ENCODE measurements around the gene GDF11.

Gene GDF11

DNA sequence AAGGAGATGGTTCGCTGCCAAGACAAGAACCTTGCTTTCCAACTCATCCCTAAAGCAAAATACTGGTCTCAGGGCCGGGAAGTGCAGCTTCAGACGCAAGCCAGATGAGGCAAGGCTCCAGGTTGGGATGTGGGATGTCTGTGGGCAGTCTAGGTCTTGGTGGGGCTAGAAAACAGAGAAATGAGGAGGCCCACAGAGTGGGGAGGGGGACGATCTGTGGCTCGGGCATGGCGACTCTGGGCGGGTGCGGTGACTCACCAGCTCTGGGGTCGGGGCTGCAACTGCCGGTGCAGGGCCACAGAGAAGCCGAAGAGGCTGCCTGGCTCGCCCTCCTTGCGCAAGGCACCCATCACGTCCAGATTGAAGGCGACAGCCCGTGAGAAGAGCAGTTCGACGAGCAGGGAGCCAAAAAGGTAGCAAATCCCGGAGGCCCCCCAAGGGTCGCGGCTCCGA is 35.7 kb upstream of the GDF11 start:
- DNase-seq (ENCODE audit: low spot score) = no peak

DNA sequence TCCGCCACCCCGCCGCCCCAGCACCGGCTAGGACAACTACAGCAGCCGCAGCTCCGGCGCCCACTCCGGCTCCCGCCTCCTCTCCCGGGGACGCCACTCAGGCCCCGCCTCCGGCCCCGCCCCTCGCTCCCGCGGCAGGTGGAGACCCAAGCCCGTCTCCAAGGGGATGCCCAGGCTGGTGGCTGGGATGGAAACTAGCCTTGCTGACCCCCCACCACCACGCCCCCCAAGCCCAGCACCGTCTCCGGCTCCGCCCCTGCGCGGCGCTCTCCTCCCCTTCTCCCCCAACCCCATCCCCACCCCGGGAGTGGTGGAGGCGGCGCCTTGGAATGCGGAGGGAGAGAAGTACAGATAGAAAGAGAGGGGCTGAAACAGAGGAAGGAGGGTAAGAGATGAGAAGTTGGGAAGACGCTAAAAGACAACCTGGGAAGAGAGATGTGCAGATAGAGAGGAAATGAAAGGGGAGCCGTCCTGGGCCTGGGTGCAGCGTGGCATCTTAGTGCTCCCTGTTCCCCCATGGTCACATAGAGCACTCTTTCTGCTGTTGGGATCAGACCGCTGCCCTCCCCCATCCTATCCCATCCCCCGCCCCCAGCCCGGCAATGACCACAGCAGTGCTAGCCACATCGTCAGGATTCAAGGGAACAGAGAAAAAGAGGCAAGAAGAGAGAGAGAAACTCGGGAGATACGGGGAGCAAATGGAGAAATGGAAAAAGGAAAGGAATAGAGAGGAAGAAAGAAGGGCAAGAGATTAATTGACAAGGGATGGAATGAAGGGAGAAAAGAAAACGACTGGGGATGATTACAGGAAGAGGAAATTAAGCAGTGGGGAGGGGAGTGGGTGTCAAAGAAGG is 34.9 kb upstream of the GDF11 start, which contains the start of gene ITGA7:
Gene ITGA7 (minus strand): TSS at position 64 of the 854 bp plus-strand sequence. CDS start 222 bp downstream, outside the sequence.
- DNase-seq (ENCODE audit: low spot score) = peak; percentile 99

DNA sequence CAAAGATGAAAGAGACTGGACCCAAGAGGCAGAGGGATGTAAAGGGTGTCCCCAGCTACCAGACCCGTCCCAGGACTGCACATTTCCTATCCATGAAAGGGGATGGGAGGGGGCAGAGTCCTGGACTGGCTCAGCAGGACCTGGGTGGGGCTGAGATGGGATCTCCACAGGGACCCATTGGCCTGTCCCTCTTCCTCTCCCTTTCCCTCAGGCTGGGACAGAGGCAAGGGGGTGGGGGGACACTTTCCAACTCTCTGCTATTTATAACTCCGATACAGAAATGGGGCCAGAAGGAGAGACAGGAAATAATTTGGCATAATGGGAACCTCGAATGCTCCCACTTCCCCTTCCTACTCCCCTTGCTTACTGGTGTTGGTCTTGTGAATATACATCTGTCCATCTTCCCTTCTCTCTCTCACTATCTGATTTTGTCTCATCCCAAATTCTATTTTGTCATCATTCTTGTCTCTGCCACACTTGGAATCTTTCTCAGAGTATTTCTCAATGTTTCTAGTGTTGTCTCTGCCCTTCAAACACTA is 34.2 kb upstream of the GDF11 start:
- DNase-seq (ENCODE audit: low spot score) = no peak

DNA sequence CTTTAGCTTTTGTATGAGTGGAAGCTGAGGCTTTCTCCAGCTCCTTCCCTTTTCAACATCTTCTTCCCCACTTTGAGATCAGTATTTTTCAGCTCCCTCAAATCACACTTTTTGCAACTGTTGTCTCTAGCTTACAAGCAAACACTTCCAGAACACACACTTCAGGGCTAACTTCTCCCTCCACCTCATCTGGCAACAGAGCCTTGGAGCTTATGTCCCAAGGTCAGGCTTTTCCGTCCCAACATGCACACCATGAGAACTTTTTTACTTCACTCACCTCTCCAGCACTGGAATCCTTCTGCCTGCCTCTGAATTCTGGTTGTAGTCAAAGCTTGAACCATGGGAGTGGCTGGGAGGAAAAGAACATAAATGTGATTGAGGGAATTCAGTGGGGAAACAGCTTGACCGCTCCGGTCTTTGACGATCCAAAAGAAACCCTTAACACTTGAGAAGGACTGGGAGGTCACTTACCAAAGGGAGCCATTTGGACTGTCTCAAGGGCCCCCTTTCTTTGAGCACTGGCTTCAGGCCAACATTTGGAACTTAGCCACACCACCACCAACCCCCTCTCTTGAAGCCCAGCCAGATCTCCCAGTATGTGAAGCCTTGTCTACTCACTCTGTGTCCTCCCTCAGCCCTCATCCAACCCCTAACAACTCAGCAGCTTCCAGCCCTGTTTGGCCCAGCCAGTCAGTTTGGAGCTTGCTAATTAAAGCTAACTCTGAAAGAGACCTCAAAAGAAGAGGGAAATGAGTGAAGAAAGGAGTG is 31.0 kb upstream of the GDF11 start:
- no peak for DNase-seq (ENCODE audit: low spot score)

DNA sequence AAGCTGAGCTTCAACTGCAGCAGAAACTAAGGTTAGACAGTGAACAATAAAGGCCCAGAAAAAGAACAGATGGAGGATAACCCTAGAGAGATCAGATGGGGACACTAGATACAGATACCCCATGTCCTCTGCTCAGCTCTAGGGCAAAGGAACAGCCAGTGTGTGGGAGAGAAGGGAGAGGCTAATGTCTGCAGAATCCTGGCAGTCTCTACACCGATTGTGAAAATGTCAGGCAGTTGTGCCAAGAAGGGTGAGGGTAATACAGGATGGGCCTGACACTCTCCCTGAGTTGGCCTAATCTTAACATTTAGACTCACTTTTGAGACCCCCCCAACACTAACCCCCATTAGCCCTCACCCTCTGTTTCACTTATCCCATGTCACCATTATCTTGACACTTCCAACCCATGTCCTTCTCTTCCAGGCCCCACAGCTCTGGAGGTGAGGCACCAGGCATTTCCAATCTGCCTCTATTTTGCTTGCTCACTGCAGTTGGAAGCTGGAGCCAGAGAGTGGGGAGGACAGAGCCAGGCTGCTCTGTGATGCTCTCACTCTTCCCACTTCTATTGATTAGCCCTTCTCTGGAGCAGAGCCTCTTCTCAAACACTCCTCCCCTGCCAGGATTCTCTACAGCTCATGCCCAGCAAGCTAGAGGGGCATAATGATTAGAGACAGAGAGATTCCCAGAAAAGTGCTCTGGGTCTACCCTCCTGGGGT is 30.1 kb upstream of the GDF11 start:
- DNase-seq (ENCODE audit: low spot score) = no peak

DNA sequence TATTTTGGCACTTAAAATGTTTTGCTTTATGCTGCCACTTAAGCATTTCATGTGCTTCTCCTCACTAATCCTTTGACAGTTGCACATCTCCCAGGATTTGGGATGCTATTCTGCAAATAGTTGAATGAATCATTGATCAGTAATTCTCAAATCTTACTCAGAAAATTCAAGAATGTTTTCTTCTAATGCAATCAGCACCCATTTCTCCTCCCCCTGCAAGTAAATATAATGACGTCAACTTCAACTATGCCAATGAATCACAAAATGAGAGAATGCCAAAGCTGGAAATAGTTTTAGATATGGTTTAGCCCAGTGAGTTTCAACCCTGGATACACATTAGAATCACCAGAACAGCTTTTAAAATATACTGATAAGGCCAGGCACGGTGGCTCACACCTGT is 29.2 kb upstream of the GDF11 start:
- DNase-seq (ENCODE audit: low spot score) = no peak

DNA sequence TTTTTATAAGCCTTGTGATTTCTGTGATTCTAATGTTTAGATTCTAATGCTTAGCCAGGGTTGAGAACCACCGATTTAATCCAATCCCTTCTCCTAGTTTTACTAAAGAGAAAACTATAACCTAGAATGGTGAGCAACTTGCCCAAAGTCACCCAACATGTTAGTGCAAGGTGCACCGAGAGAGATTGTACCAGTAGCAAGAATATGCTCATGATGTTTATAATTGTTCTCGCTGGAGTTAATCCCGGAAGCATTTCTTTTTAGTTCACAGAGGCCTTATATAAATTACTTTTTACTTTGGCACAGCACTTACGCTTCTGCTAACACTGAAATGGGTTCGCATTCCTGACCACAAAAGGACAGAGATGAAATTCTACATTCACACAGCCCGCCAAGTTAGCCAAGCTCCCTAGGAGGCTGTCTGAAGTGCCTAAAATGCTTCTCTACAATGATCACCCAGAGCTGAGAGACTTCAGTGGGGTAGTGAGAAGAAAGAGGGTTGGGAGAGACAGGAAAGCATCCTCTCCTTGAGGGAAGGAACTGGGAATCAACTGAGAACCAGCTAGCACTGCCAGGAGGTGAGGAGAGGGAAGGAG is 27.7 kb upstream of the GDF11 start:
- no peak for DNase-seq (ENCODE audit: low spot score)

DNA sequence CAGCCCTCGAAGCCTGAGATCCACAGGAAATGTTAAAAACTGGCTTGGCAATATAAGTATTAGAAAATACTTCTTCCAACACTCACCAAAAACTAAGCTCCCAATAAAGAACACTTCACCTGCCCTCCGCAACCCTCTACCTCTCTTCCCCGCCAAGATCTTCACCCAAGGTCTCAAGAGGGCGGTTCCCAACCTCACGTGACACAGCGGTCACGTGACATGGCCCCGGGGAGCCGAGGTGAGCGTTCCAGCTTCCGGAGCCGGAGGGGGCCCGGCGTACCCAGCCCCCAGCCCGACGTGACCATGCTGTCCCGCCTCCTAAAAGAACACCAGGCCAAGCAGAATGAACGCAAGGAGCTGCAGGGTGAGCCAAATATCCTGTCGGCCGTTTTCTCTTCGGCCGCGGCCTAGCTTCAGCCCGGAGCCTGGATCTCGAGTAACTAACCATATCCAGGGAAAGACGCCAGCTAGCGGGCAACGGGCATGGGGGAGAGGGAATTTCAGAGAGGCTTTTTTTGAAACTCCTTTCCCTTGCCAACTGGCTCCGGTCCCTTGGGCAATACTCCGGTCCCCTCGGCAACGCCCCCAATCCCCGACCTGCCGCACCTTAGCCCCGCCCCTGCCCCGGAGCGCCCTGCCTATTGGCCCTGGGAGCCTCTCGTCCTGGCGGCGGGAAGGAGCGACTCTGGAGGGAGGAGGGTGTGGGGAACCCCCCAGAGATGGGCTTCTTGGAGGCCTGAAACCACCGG is 26.9 kb upstream of the GDF11 start, which contains the start of gene BLOC1S1:
Gene BLOC1S1 (plus strand): TSS at position 214 of the 749 bp plus-strand sequence. CDS start 6 bp downstream, at position 220.
- peak; percentile 98 for DNase-seq (ENCODE audit: low spot score)

DNA sequence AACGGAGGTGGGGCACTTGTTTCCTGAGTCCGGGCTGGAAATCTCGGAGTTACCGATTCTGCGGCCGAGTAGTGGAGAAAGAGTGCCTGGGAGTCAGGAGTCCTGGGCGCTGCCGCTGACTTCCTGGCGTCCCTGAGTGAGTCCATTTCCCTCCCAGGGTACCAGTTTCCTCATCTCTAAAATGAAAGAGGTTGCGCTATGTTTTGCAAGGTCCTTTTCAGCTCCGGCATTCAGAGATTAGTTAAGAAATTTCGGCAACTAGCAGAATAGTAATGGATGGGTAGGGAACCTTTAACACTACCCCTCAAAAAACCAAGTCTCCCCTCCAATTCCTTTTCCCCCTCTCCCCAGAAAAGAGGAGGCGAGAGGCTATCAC is 26.4 kb upstream of the GDF11 start:
- no peak for DNase-seq (ENCODE audit: low spot score)

DNA sequence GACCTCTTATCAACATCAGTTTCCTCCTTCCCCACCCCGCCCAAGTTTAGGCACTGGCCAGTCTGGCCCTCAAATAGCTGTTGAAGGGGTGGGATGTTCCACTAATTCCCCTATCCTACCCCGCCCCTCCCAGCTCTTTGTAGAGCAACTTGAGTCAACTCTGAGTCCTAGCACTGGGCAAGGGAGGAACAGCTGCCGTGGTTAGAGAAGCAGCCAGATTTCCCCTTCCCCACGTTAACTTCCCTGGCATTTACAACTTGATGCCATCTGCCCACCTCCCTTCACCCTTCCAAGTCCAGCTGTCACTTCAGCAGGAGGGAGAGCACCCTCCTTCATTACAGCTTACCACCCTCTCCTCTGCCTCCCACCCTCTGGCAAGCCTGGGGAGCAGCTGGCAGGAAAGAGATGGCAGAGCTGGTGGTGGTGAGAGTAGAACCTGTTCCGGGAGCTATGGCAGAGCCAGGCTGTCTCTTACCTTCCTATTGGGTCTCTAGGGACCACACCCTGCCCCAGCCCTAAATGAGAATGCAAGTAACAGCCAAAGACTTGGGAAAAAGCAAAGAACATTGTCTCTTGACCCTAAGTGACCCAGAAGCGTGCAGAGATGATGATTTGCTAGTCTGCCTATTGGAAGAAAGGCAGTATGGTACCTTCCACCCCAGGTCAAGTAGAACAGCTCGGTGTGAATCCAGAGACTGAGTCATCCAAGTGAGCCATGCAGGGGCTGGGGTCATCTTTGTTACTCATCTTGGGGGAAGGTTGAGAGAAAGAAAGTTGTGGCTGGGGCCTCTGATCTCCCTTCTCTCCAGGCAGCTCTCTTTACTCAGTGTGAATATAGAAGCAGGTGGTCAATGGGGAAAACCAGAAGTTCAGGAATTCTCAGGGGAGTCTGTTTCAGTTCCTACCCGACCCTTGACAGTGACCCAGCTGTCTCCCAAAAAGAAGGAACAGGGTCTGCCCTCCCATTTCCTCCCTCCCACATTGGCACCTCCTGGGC is 25.6 kb upstream of the GDF11 start:
- DNase-seq (ENCODE audit: low spot score) = no peak

DNA sequence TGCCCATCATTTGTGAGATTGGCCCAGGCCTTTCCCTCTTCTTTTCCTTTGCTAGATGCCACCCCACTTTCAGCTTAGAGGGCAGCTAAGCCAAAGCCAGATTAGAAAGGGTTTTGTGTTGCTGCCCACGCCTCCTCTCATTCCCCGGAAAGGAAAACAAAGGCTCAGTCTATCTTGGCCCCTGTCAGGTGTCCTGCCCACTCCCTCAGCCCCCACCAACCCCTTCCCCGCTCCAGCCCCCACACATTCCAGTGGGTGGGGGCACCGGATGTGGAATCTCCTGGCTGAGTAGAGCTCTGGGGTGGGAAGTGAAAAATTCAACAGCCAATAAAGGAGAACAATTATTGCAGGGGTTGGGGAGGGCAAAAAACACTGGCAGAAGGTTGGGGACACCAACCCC is 24.9 kb upstream of the GDF11 start:
- DNase-seq (ENCODE audit: low spot score) = peak; percentile 69

DNA sequence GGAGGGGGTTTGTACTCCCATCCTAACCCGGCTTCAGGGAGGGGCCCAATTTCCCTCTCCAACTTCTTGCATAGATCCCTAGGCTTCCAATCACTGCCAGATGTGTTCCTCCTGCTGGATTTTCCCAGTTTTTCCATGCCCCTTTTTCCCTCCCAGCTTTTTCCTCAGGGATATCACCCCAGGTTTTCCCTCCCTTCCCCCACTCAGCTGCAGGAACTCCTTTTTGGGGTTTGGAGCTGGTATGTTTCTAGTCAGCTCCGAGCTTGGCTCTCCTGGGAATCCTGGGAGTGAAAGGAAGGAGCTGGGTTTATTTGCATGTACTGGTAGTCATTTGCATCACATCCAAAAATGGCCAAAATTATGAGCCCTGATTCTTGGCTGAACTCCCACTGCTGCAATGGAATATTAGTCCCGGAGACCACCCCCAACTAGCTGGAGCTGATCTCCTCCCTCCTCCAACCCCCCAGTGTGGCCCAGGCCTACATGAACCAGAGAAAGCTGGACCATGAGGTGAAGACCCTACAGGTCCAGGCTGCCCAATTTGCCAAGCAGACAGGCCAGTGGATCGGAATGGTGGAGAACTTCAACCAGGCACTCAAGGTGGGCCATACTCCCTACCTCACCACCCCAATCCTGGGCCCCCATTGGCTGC is 24.2 kb upstream of the GDF11 start:
- no peak for DNase-seq (ENCODE audit: low spot score)

DNA sequence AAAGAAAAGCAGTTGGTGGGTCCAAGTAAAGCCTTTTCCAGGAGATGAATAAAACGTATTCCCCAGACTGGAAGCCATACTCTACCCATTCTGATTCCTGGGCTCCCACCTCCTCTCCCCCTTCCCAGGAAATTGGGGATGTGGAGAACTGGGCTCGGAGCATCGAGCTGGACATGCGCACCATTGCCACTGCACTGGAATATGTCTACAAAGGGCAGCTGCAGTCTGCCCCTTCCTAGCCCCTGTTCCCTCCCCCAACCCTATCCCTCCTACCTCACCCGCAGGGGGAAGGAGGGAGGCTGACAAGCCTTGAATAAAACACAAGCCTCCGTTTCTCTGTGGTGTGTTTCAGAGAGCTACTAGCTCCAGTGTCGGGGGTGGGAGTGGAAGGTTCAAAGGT is 23.6 kb upstream of the GDF11 start:
- DNase-seq (ENCODE audit: low spot score) = no peak

DNA sequence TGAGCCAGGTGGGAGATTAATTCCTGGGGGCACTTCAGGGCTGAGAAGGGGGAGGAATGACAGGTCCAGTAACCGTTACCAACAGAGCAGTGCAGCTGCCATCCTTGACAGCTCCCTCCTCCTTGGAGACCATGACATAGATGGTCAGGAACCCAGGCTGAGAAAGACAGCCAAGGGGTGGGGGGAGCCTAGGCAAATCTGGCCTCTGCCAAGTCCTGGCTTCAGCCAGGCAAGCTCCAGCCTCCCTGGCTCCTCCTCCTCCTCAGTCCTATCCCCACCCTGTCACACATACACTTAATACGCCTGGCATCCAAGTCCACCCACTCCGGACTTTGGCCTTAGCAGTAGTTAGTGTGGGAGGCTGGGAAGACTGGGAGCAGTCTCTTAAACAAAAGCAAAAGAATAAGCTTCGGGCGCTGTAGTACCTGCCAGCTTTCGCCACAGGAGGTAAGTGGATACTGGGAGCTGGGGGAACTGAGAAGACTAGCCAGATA is 22.8 kb upstream of the GDF11 start, which contains the start of gene RDH5:
Gene RDH5 (plus strand): TSS at position 323 of the 494 bp plus-strand sequence. CDS start 792 bp downstream, outside the sequence.
- no peak for DNase-seq (ENCODE audit: low spot score)

DNA sequence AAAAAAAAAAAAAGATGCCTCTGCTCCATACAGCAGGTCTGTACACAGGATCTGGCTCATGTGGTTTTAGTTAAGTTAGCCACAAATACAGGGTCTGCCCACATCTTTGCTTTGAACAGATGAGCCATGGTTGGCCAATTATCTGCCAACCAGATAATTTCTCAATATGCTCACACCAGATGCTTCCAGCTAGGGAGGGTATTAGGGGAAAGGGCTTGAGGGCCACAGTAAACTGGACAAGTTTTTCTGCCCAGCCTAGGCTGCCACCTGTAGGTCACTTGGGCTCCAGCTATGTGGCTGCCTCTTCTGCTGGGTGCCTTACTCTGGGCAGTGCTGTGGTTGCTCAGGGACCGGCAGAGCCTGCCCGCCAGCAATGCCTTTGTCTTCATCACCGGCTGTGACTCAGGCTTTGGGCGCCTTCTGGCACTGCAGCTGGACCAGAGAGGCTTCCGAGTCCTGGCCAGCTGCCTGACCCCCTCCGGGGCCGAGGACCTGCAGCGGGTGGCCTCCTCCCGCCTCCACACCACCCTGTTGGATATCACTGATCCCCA is 22.0 kb upstream of the GDF11 start:
- peak; percentile 65 for DNase-seq (ENCODE audit: low spot score)

DNA sequence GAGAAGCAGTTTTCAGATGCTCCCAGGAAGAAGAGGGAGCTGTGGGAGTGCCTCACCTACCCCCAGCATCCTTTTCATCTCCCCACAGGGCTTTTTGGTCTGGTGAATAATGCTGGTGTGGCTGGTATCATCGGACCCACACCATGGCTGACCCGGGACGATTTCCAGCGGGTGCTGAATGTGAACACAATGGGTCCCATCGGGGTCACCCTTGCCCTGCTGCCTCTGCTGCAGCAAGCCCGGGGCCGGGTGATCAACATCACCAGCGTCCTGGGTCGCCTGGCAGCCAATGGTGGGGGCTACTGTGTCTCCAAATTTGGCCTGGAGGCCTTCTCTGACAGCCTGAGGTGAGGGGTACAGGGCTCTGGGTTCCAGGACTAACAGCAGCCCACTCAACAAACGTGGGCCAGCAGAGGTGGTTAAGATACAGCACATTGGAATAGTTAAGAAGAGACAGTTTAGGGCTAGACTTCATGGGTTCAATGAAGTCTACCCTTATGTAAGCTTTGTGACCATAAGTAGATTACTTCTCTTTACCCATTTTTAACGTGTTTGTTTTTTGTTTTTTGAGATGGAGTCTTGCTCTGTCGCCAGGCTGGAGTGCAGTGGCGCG is 21.2 kb upstream of the GDF11 start:
- DNase-seq (ENCODE audit: low spot score) = no peak

DNA sequence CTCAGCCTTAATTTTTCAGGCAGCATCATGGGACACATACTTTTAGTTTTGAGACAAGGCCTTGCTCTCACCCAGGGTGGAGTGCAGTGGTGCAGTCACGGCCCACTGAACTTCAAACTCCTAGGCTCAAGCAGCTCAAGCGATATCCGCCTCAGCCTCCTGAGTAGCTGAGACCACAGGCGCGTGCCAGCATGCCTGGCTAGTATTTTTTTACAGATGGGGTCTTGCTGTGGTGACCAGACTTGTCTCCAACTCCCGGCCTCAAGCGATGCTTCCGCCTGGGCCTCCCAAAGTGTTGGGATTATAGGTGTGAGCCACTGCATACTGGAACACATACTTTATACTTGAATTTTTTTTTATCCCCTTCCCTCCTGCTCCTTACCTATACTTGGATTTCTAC is 20.0 kb upstream of the GDF11 start:
- DNase-seq (ENCODE audit: low spot score) = no peak

Measured in ecto neural progenitor cell (in vitro differentiated cells).